Prostate gland (tissue), 2 donors: ENCODE data around the gene RAB5B.

Experiments used
- CTCF ChIP-seq, 4 experiments: fragments of 200-600 bp in 2 of 4; fragments of 450-650 bp in 2 of 4; sonication (generic) in 2 of 4; IDR thresholded peaks; 1 replicate in 3 of 4; 2 replicates in 1 of 4; pipeline ENCODE4 v1.5.1; 2016 to 2019; ENCODE audit warnings: antibody characterized with exemption in 4 of 4, mild to moderate bottlenecking in 2 of 4, moderate library complexity in 2 of 4
- POLR2A ChIP-seq: fragments of 450-650 bp; IDR thresholded peaks from one replicate; pipeline ENCODE4 v1.6.1; 2016; ENCODE audit warnings: antibody characterized with exemption, mild to moderate bottlenecking
- POLR2AphosphoS5 ChIP-seq: sonication (generic); formaldehyde crosslinking; IDR thresholded peaks from one replicate; pipeline ENCODE4 v1.6.1; 2017; ENCODE audit warnings: antibody characterized with exemption

DNA sequence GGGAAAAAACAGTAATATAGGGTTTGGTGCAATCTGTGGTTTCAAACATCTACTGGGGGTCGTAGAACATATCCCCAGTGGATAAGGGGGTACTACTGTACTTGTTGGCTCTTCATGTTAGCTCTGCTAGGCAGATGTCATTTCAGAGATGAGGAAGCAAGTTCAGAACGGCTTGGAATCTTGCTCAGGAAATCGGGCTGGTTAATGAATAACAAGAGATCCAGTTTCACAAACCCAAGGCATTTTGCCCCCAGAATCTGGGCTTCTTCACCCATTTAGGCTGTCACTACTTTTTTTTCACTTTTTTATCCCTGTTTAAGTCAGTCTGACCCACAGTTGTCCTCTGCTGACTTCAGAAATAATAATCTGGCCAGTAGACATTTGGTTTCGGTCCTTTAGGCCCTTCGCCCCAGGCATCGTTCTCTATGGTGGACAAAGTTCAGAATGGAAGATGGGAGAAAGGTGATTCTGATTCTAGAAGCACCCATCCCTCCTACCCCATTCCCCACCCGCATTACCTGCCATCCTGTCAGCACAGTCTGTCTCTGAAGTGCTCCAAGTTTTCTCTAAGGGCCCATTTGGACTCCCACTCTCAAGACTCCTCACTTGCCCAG, 27.7 kb downstream of the RAB5B start:
- TF ChIP-seq POLR2A (no peak), CTCF (IDR thresholded peaks at IDR 0.05) (no peak), POLR2AphosphoS5 (no peak)
